ENCODE results near the gene ALDH6A1. TPM values are rescaled to one million over a fixed set of nuclear protein-coding genes. Genes with fewer than 3 reads are reported as not detected.

Gene ALDH6A1
- total and polyA plus RNA-seq, 2 donors (not counting 1 experiment from before 2014, with no cell fraction given), result 2.8 to 16.7 TPM

- POLR2A ChIA-PET, result no interaction called here
These were observed 55.1 kb downstream of the ALDH6A1 start for GRCh38 chr14:74029136-74029535.

GRCh38 chr14:74022346-74022745 lies 61.9 kb downstream of the ALDH6A1 start:
- H3K27me3 Mint-ChIP-seq, result no peaks in the 10 kb centered on the region
- DNase-seq (no peak), ATAC-seq (ENCODE audit: low read depth) (no peak)
- Histone ChIP-seq H3K79me2 (ENCODE audit: control insufficient read depth, insufficient read depth, low read length) (no peaks in the 10 kb centered on the region), H3K4me2 (replicated peaks; ENCODE audit: low read depth, low read length, poor library complexity, severe bottlenecking) (no peak overlapping the region), H3K27me3 (replicated peaks in 1 of 4; ENCODE audit: control extremely low read depth in 1 of 4, control insufficient read depth in 3 of 4, insufficient read depth in 4 of 4, low read length in 3 of 4) (no peaks in the 10 kb centered on the region), H3K36me3 (replicated peaks in 1 of 2; ENCODE audit: control extremely low read depth in 1 of 2, control insufficient read depth in 1 of 2, extremely low read depth in 1 of 2, insufficient read depth in 2 of 2, low read length in 1 of 2) (no peaks in the 10 kb centered on the region), H2AFZ (ENCODE audit: insufficient read depth, low read depth, low read length, poor library complexity, severe bottlenecking) (no peak overlapping the region), H3K27ac (ENCODE audit: low read length in 2 of 2) (no peak overlapping the region), H4K20me1 (ENCODE audit: control insufficient read depth, insufficient read depth, low read length, poor library complexity, severe bottlenecking) (no peaks in the 10 kb centered on the region), H3K4me3 (ENCODE audit: control extremely low read depth in 1 of 5, extremely low read depth in 1 of 5, insufficient read depth in 1 of 5, low read depth in 2 of 5, low read length in 4 of 5) (no peak overlapping the region), H3K4me1 (ENCODE audit: control insufficient read depth in 2 of 2, insufficient read depth in 2 of 2, low read length in 2 of 2) (peaks cover 5 to 12% of the 10 kb centered on the region in 2 donors), H3K9me3 (ENCODE audit: control extremely low read depth in 1 of 3, control insufficient read depth in 2 of 3, insufficient read depth in 1 of 3, low read length in 2 of 3) (no peaks in the 10 kb centered on the region), H3K9ac (ENCODE audit: low read length) (no peak overlapping the region)
- peaks cover 15% of the 10 kb centered on the region for H3K4me1 Mint-ChIP-seq
- H3K4me3 Mint-ChIP-seq, result no peak overlapping the region
- no peaks in the 10 kb centered on the region for H3K9me3 Mint-ChIP-seq (ENCODE audit: insufficient read depth)
- WGBS (ENCODE audit: insufficient coverage), result 92% methylated on average over 3 of the region's 4 CpGs
- ChIA-PET CTCF (no interaction called here), POLR2A (no interaction called here)
- intact Hi-C loops (cut with micrococcal nuclease), result no loop called here
- no peak overlapping the region for H3K27ac Mint-ChIP-seq
- TF ChIP-seq CTCF (IDR thresholded peaks at IDR 0.05) (no peak), EZH2 (IDR thresholded peaks at IDR 0.05; ENCODE audit: borderline replicate concordance, insufficient read depth, low read depth, low read length, poor library complexity, severe bottlenecking) (no peak)

More at GRCh38 chr14:74029136-74029535, 55.1 kb downstream of the ALDH6A1 start:
- H3K4me1 ChIP-seq (ENCODE audit: control insufficient read depth in 2 of 2, insufficient read depth in 2 of 2, low read length in 2 of 2), result no peaks in the 10 kb centered on the region
- no peak overlapping the region for H2AFZ ChIP-seq (ENCODE audit: insufficient read depth, low read depth, low read length, poor library complexity, severe bottlenecking)
- no peak for DNase-seq
- 100% methylated on average over 2 of the region's 3 CpGs for WGBS (ENCODE audit: insufficient coverage)
- no peaks in the 10 kb centered on the region for H3K27me3 ChIP-seq (replicated peaks in 1 of 4; ENCODE audit: control extremely low read depth in 1 of 4, control insufficient read depth in 3 of 4, insufficient read depth in 4 of 4, low read length in 3 of 4)
- H3K4me2 ChIP-seq (replicated peaks; ENCODE audit: low read depth, low read length, poor library complexity, severe bottlenecking), result no peak overlapping the region
- Mint-ChIP-seq H3K9me3 (ENCODE audit: insufficient read depth) (no peaks in the 10 kb centered on the region), H3K27me3 (no peaks in the 10 kb centered on the region), H3K27ac (no peak overlapping the region), H3K4me1 (peaks cover 2% of the 10 kb centered on the region), H3K4me3 (no peak overlapping the region)
- H3K36me3 ChIP-seq (replicated peaks in 1 of 2; ENCODE audit: control extremely low read depth in 1 of 2, control insufficient read depth in 1 of 2, extremely low read depth in 1 of 2, insufficient read depth in 2 of 2, low read length in 1 of 2), result no peaks in the 10 kb centered on the region
- CTCF ChIA-PET, result interaction anchor here (0.7 kb wide), 1 partner anchor 56 kb away, joined by 4 read pairs; no protein-coding TSS in a partner anchor
- H3K27ac ChIP-seq (ENCODE audit: low read length in 2 of 2), result no peak overlapping the region
- H3K79me2 ChIP-seq (ENCODE audit: control insufficient read depth, insufficient read depth, low read length), result no peaks in the 10 kb centered on the region
- ATAC-seq (ENCODE audit: low read depth), result no peak
- no peaks in the 10 kb centered on the region for H4K20me1 ChIP-seq (ENCODE audit: control insufficient read depth, insufficient read depth, low read length, poor library complexity, severe bottlenecking)
- no peak overlapping the region for H3K4me3 ChIP-seq (ENCODE audit: control extremely low read depth in 1 of 5, extremely low read depth in 1 of 5, insufficient read depth in 1 of 5, low read depth in 2 of 5, low read length in 4 of 5)
- H3K9me3 ChIP-seq (ENCODE audit: control extremely low read depth in 1 of 3, control insufficient read depth in 2 of 3, insufficient read depth in 1 of 3, low read length in 2 of 3), result no peaks in the 10 kb centered on the region
- TF ChIP-seq CTCF (IDR thresholded peaks at IDR 0.05), result no peak
- no peak for TF ChIP-seq EZH2 (IDR thresholded peaks at IDR 0.05; ENCODE audit: borderline replicate concordance, insufficient read depth, low read depth, low read length, poor library complexity, severe bottlenecking)
- intact Hi-C loops (cut with micrococcal nuclease), result no loop called here
- no peak overlapping the region for H3K9ac ChIP-seq (ENCODE audit: low read length)

Measured in B cell (primary cell).